GM18526 (cell line): Measurements from ENCODE around the gene S100A7A.

Experiments
- POLR2A ChIP-seq: IDR thresholded peaks from 3 replicates; pipeline ENCODE4 v1.6.1; 2011; ENCODE audit not compliant: insufficient read length; ENCODE audit errors: extremely low read depth

S100A7A gene

GRCh38 chr1:153415850-153416570 lies at the start of gene S100A7A:
Gene S100A7A, plus strand, starts transcription at chr1:153416520. Its CDS starts 1,563 bp downstream, at chr1:153418083.
- no peak for TF ChIP-seq POLR2A

- no peak for TF ChIP-seq POLR2A
Observed at GRCh38 chr1:153367090-153367489, 49.2 kb upstream of the S100A7A start.

- TF ChIP-seq POLR2A, result no peak
Observed at GRCh38 chr1:153368495-153368894, 47.8 kb upstream of the S100A7A start.

- TF ChIP-seq POLR2A, result no peak
Observed at GRCh38 chr1:153370146-153370545, 46.2 kb upstream of the S100A7A start.

GRCh38 chr1:153371231-153371630 lies 45.1 kb upstream of the S100A7A start:
- no peak for TF ChIP-seq POLR2A

- no peak for TF ChIP-seq POLR2A
Observed at GRCh38 chr1:153372571-153372970, 43.7 kb upstream of the S100A7A start.

GRCh38 chr1:153374071-153374470 lies 42.2 kb upstream of the S100A7A start:
- TF ChIP-seq POLR2A, result no peak

- no peak for TF ChIP-seq POLR2A
Observed at GRCh38 chr1:153375511-153375910, 40.8 kb upstream of the S100A7A start, which contains the start of gene S100A12. Gene S100A12, minus strand, starts transcription at chr1:153375621. Its CDS starts 1,029 bp downstream, at chr1:153374592.

GRCh38 chr1:153379591-153379990 lies 36.7 kb upstream of the S100A7A start:
- no peak for TF ChIP-seq POLR2A

GRCh38 chr1:153380711-153381110 lies 35.6 kb upstream of the S100A7A start:
- TF ChIP-seq POLR2A, result no peak

- TF ChIP-seq POLR2A, result no peak
Observed at GRCh38 chr1:153384958-153385580, 31.3 kb upstream of the S100A7A start.

GRCh38 chr1:153386500-153386901 lies 29.8 kb upstream of the S100A7A start:
- no peak for TF ChIP-seq POLR2A

- no peak for TF ChIP-seq POLR2A
Observed at GRCh38 chr1:153387001-153387400, 29.3 kb upstream of the S100A7A start.

- TF ChIP-seq POLR2A, result no peak
Observed at GRCh38 chr1:153387785-153388184, 28.5 kb upstream of the S100A7A start.

- TF ChIP-seq POLR2A, result no peak
Observed at GRCh38 chr1:153389401-153389800, 26.9 kb upstream of the S100A7A start.
